GM23248 (cell line): ENCODE data around the gene TMEM150B. TPM values are rescaled to one million over a fixed set of nuclear protein-coding genes. Genes with fewer than 3 reads are reported as not detected.

Experiments
- DNase-seq: peaks from one replicate; pipeline ENCODE4 v3.0.0-alpha.2; 2015
- H2AFZ ChIP-seq: fragments of 200-600 bp; sonication (generic); 2 replicates; pipeline ENCODE4 v1.6.1; 2016; ENCODE audit warnings: antibody characterized with exemption
- H3F3A ChIP-seq: fragments of 200-600 bp; sonication (generic); 2 replicates; pipeline ENCODE4 v1.6.1; 2016; ENCODE audit warnings: mild to moderate bottlenecking, antibody characterized with exemption, mixed run types; ENCODE audit not compliant: insufficient read depth
- H3K27ac ChIP-seq: fragments of 200-600 bp; sonication (generic); 2 replicates; pipeline ENCODE4 v1.5.1; 2016; ENCODE audit warnings: mild to moderate bottlenecking
- H3K27me3 ChIP-seq: fragments of 200-600 bp; sonication (generic); replicated peaks from 2 replicates; pipeline ENCODE4 v1.6.1; 2016; ENCODE audit warnings: mild to moderate bottlenecking; ENCODE audit not compliant: insufficient read depth
- H3K36me3 ChIP-seq: fragments of 200-600 bp; sonication (generic); 2 replicates; pipeline ENCODE4 v1.6.1; 2016; ENCODE audit warnings: low read depth, mild to moderate bottlenecking
- H3K4me1 ChIP-seq: fragments of 200-600 bp; sonication (generic); 2 replicates; pipeline ENCODE4 v1.6.1; 2016; ENCODE audit warnings: mild to moderate bottlenecking; ENCODE audit not compliant: insufficient read depth
- H3K4me2 ChIP-seq: fragments of 200-600 bp; sonication (generic); one replicate; pipeline ENCODE4 v1.6.1; 2016; ENCODE audit warnings: mild to moderate bottlenecking; ENCODE audit not compliant: unreplicated experiment
- H3K4me3 ChIP-seq: fragments of 200-600 bp; sonication (generic); 2 replicates; pipeline ENCODE4 v1.5.1; 2016; ENCODE audit warnings: mild to moderate bottlenecking
- H3K79me2 ChIP-seq: fragments of 200-600 bp; sonication (generic); 2 replicates; pipeline ENCODE4 v1.6.1; 2016; ENCODE audit warnings: mild to moderate bottlenecking; ENCODE audit not compliant: insufficient read depth
- H3K9ac ChIP-seq: fragments of 200-600 bp; sonication (generic); 2 replicates; pipeline ENCODE4 v1.6.1; 2016; ENCODE audit warnings: mild to moderate bottlenecking
- H3K9me2 ChIP-seq: fragments of 200-600 bp; sonication (generic); 2 replicates; pipeline ENCODE4 v1.6.1; 2016; ENCODE audit warnings: mixed run types, mild to moderate bottlenecking, moderate library complexity; ENCODE audit not compliant: insufficient read depth
- H3K9me3 ChIP-seq: fragments of 200-600 bp; sonication (generic); one replicate; pipeline ENCODE4 v1.6.1; 2017; ENCODE audit warnings: low read depth
- H4K20me1 ChIP-seq: fragments of 200-600 bp; sonication (generic); 2 replicates; pipeline ENCODE4 v1.6.0; 2016; ENCODE audit not compliant: insufficient read depth
- EZH2 ChIP-seq: fragments of 200-600 bp; sonication (generic); IDR thresholded peaks from 2 replicates; pipeline ENCODE4 v1.6.1; 2018; ENCODE audit warnings: antibody characterized with exemption, mild to moderate bottlenecking; ENCODE audit not compliant: insufficient read depth, poor library complexity, severe bottlenecking
- EZH2phosphoT487 ChIP-seq: fragments of 200-600 bp; sonication (generic); IDR thresholded peaks from 2 replicates; pipeline ENCODE4 v1.6.1; 2018; ENCODE audit warnings: antibody characterized with exemption, moderate library complexity, mild to moderate bottlenecking, low read depth; ENCODE audit not compliant: insufficient read depth
- WGBS, 2 experiments: methylation state at CpG; one replicate each; pipeline ENCODE4 v1.1.6; 2015 to 2017; ENCODE audit warnings: low lambda C conversion rate in 2 of 2, low coverage in 1 of 2; ENCODE audit errors: missing lambda C conversion rate in 2 of 2; 5-methylcytosine and 5-hydroxymethylcytosine counted together
- in situ Hi-C: fragments of 300-500 bp; cut with MboI; formaldehyde crosslinking; loops from 2 replicates; pipeline ENCODE4 v1.15.0; 2020
- polyA plus RNA-seq: library from polyadenylated mRNA; unstranded; fragments of >200 nt; fragmentation: Nextera tagmentation; extraction: Ambion mirVana; gene quantifications from 2 replicates; pipeline ENCODE4 v1.2.1, GENCODE V29; 2016
- total RNA-seq: library from RNA; depleted of rRNA; stranded (reverse); fragments of >200 nt; shearing (Covaris generic); gene quantifications from 2 replicates; pipeline ENCODE4 v1.2.3, GENCODE V29; 2014

TMEM150B gene
- total and polyA plus RNA-seq, 2 experiments from 2014 or later: not detected

GRCh38 chr19:55365245-55365644 lies 40.1 kb upstream of the TMEM150B start:
- no peak for TF ChIP-seq EZH2
- no peak for TF ChIP-seq EZH2phosphoT487
- WGBS, 2 experiments: 92% methylated on average over 8 of the region's 8 CpGs
- Histone ChIP-seq H3K79me2 (peaks cover 8% of the 10 kb centered on the region), H3F3A (peaks cover 23% of the 10 kb centered on the region), H3K4me2 (no peak overlapping the region), H3K27me3 (no peaks in the 10 kb centered on the region), H4K20me1 (no peaks in the 10 kb centered on the region), H3K36me3 (no peaks in the 10 kb centered on the region; the same call in 1 of the 2 replicates), H3K9me2 (no peaks in the 10 kb centered on the region), H3K27ac (no peak overlapping the region), H3K4me1 (no peaks in the 10 kb centered on the region), H3K4me3 (no peak overlapping the region), H3K9ac (no peak overlapping the region), H3K9me3 (no peaks in the 10 kb centered on the region), H2AFZ (no peak overlapping the region)
- no peak for DNase-seq
- in situ Hi-C loops: no loop called here

GRCh38 chr19:55362990-55363716 lies 38.0 kb upstream of the TMEM150B start, which contains the start of gene GARIN5B:
TSS of gene GARIN5B (minus strand) at chr19:55363260. CDS start at chr19:55363066, 194 bp downstream.
- Histone ChIP-seq H4K20me1 (no peaks in the 10 kb centered on the region), H3K27me3 (no peaks in the 10 kb centered on the region), H3K4me3 (no peak within 1 kb of the TSS), H2AFZ (no peak within 1 kb of the TSS), H3K27ac (no peak within 1 kb of the TSS), H3F3A (peaks cover 23% of the 10 kb centered on the region), H3K9ac (no peak within 1 kb of the TSS), H3K79me2 (no peaks in the 10 kb centered on the region; the same call in 1 of the 2 replicates), H3K9me2 (no peaks in the 10 kb centered on the region), H3K9me3 (no peaks in the 10 kb centered on the region), H3K4me1 (no peaks in the 10 kb centered on the region), H3K4me2 (no peak within 1 kb of the TSS), H3K36me3 (no peaks in the 10 kb centered on the region; the same call in 1 of the 2 replicates)
- WGBS, 2 experiments: 73 to 74% methylated on average over 26 to 27 of the region's 27 CpGs
- TF ChIP-seq EZH2 (no peak), EZH2phosphoT487 (no peak)
- DNase-seq: no peak
- in situ Hi-C loops: no loop called here

GRCh38 chr19:55362174-55362989 lies 37.2 kb upstream of the TMEM150B start:
- Histone ChIP-seq H3F3A (peaks cover 23% of the 10 kb centered on the region), H3K4me3 (no peak overlapping the region), H3K9me2 (no peaks in the 10 kb centered on the region), H2AFZ (no peak overlapping the region), H3K4me2 (no peak overlapping the region), H3K79me2 (no peaks in the 10 kb centered on the region), H3K4me1 (no peaks in the 10 kb centered on the region), H3K9ac (no peak overlapping the region), H3K27me3 (no peaks in the 10 kb centered on the region), H3K9me3 (no peaks in the 10 kb centered on the region), H4K20me1 (no peaks in the 10 kb centered on the region), H3K36me3 (no peaks in the 10 kb centered on the region; the same call in 1 of the 2 replicates), H3K27ac (no peak overlapping the region)
- DNase-seq: no peak
- 57 to 72% methylated on average over 26 to 34 of the region's 38 CpGs for WGBS, 2 experiments
- TF ChIP-seq EZH2phosphoT487 (no peak), EZH2 (no peak)
- in situ Hi-C loops: no loop called here

GRCh38 chr19:55360902-55361301 lies 35.8 kb upstream of the TMEM150B start:
- H3K9me3 ChIP-seq: no peaks in the 10 kb centered on the region
- H3K4me2 ChIP-seq: no peak overlapping the region
- H3K9ac ChIP-seq: no peak overlapping the region
- in situ Hi-C loops: no loop called here
- no peaks in the 10 kb centered on the region for H3K4me1 ChIP-seq
- no peaks in the 10 kb centered on the region for H3K79me2 ChIP-seq
- no peak for TF ChIP-seq EZH2
- TF ChIP-seq EZH2phosphoT487: no peak
- H3K4me3 ChIP-seq: no peak overlapping the region
- no peaks in the 10 kb centered on the region for H3K9me2 ChIP-seq
- no peak overlapping the region for H3K27ac ChIP-seq
- no peak overlapping the region for H2AFZ ChIP-seq
- no peaks in the 10 kb centered on the region for H4K20me1 ChIP-seq
- no peaks in the 10 kb centered on the region; the same call in 1 of the 2 replicates for H3K36me3 ChIP-seq
- WGBS, 2 experiments: 84 to 87% methylated on average over 12 to 16 of the region's 16 CpGs
- H3F3A ChIP-seq: peaks cover 19% of the 10 kb centered on the region
- DNase-seq: no peak
- H3K27me3 ChIP-seq: peaks cover 7% of the 10 kb centered on the region
